ENCODE measurements around the gene KIAA2012. TPM values are rescaled to one million over a fixed set of nuclear protein-coding genes. Genes with fewer than 3 reads are reported as not detected.
A peak's percentile ranks its signal among the peaks of the same experiment; 100 is the strongest.

The KIAA2012 gene
- total and polyA plus RNA-seq, 2 of the 8 experiments (the other 6 are each of a cell fraction or from before 2014, with no cell fraction given), result not detected

GRCh38 chr2:202036601-202037037, 36.4 kb upstream of the KIAA2012 start (continued):
- peak; percentile 55 for TF ChIP-seq SAP30 (IDR thresholded peaks at IDR 0.05; ENCODE audit: insufficient read depth, insufficient replicate concordance, low read length)

Data from H1 (cell line).